Measurements from ENCODE around the gene SLC10A4. TPM values are rescaled to one million over a fixed set of nuclear protein-coding genes. Genes with fewer than 3 reads are reported as not detected.

The SLC10A4 gene
- total and polyA plus RNA-seq, 4 donors = 0.16 to 1.9 (median 0.21) TPM; not detected in 1

- H3K27ac ChIP-seq (ENCODE audit: low read depth in 1 of 2, low read length in 1 of 2) = no peak overlapping the region
- H3K4me1 ChIP-seq (ENCODE audit: control insufficient read depth in 5 of 5, insufficient read depth in 5 of 5, low read length in 5 of 5) = no peaks in the 10 kb centered on the region
- no peak overlapping the region for H3K4me3 ChIP-seq
- 94% methylated on average over 2 of the region's 2 CpGs for WGBS, 2 donors
- H3K36me3 ChIP-seq (ENCODE audit: control insufficient read depth in 4 of 4, insufficient read depth in 4 of 4, low read length in 4 of 4) = no peaks in the 10 kb centered on the region
- no peaks in the 10 kb centered on the region for H3K9me3 ChIP-seq (ENCODE audit: control insufficient read depth in 4 of 4, insufficient read depth in 3 of 4, low read length in 3 of 4)
- no peak overlapping the region for H3K9ac ChIP-seq (ENCODE audit: insufficient read depth in 1 of 2, low read length in 2 of 2)
- DNase-seq (no peak), ATAC-seq (ENCODE audit: insufficient read depth, low FRiP score) (no peak)
- no peaks in the 10 kb centered on the region for H3K27me3 ChIP-seq (ENCODE audit: control insufficient read depth in 3 of 3, insufficient read depth in 3 of 3, low read length in 2 of 3)
- TF ChIP-seq CTCF (IDR thresholded peaks at IDR 0.05; ENCODE audit: control extremely low read depth, extremely low read depth) = no peak
Measured at GRCh38 chr4:48454591-48454990, 28.6 kb upstream of the SLC10A4 start.

DNA sequence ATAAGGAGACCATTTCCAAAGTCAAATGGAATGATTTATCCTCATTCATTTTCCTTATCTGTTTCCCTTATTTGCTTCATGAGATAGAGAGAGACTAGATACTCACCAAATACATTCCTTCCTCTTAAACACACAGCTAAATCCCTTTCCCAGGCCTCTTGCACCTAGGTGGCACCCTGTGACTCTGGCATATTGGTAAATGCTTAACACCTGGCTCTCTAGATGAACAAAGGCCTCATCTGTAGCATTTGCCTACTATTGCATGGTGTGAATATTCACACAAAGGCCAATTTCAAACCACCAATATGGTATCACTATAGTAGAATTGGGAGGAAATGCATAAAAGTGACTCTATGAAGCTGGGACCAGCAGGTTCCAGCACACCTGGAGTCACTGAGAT is 22.1 kb upstream of the SLC10A4 start:
- H3K27me3 ChIP-seq (ENCODE audit: control insufficient read depth in 3 of 3, insufficient read depth in 3 of 3, low read length in 2 of 3) = no peaks in the 10 kb centered on the region
- no peaks in the 10 kb centered on the region for H3K4me1 ChIP-seq (ENCODE audit: control insufficient read depth in 5 of 5, insufficient read depth in 5 of 5, low read length in 5 of 5)
- H3K9ac ChIP-seq (ENCODE audit: insufficient read depth in 1 of 2, low read length in 2 of 2) = no peak overlapping the region
- no peak for TF ChIP-seq CTCF (IDR thresholded peaks at IDR 0.05; ENCODE audit: control extremely low read depth, extremely low read depth)
- DNase-seq = no peak
- no peak overlapping the region for H3K27ac ChIP-seq (ENCODE audit: low read depth in 1 of 2, low read length in 1 of 2)
- H3K4me3 ChIP-seq = no peak overlapping the region
- H3K36me3 ChIP-seq (ENCODE audit: control insufficient read depth in 4 of 4, insufficient read depth in 4 of 4, low read length in 4 of 4) = no peaks in the 10 kb centered on the region
- ATAC-seq (ENCODE audit: insufficient read depth, low FRiP score) = no peak
- peaks cover 0 to 4% (median under 1%) of the 10 kb centered on the region in 4 donors for H3K9me3 ChIP-seq (ENCODE audit: control insufficient read depth in 4 of 4, insufficient read depth in 3 of 4, low read length in 3 of 4)

- TF ChIP-seq CTCF (IDR thresholded peaks at IDR 0.05; ENCODE audit: control extremely low read depth, extremely low read depth) = no peak
- 58 to 64% methylated on average over 5 of the region's 5 CpGs for WGBS, 2 donors
- H3K27me3 ChIP-seq (ENCODE audit: control insufficient read depth in 3 of 3, insufficient read depth in 3 of 3, low read length in 2 of 3) = no peaks in the 10 kb centered on the region
- ATAC-seq (ENCODE audit: insufficient read depth, low FRiP score) (no peak), DNase-seq (peak in 2 of 3 donors; percentile 9 to 41)
- peaks cover 0 to 4% (median under 1%) of the 10 kb centered on the region in 4 donors for H3K9me3 ChIP-seq (ENCODE audit: control insufficient read depth in 4 of 4, insufficient read depth in 3 of 4, low read length in 3 of 4)
- H3K4me1 ChIP-seq (ENCODE audit: control insufficient read depth in 5 of 5, insufficient read depth in 5 of 5, low read length in 5 of 5) = no peaks in the 10 kb centered on the region
- no peak overlapping the region for H3K9ac ChIP-seq (ENCODE audit: insufficient read depth in 1 of 2, low read length in 2 of 2)
- no peaks in the 10 kb centered on the region for H3K36me3 ChIP-seq (ENCODE audit: control insufficient read depth in 4 of 4, insufficient read depth in 4 of 4, low read length in 4 of 4)
- no peak overlapping the region for H3K27ac ChIP-seq (ENCODE audit: low read depth in 1 of 2, low read length in 1 of 2)
- H3K4me3 ChIP-seq = no peak overlapping the region
Measured at GRCh38 chr4:48462363-48462762, 20.8 kb upstream of the SLC10A4 start.

- H3K9me3 ChIP-seq (ENCODE audit: control insufficient read depth in 4 of 4, insufficient read depth in 3 of 4, low read length in 3 of 4) = peaks cover 0 to 4% (median under 1%) of the 10 kb centered on the region in 4 donors
- DNase-seq (no peak), ATAC-seq (ENCODE audit: insufficient read depth, low FRiP score) (no peak)
- 69 to 85% methylated on average over 2 of the region's 2 CpGs for WGBS, 2 donors
- H3K36me3 ChIP-seq (ENCODE audit: control insufficient read depth in 4 of 4, insufficient read depth in 4 of 4, low read length in 4 of 4) = no peaks in the 10 kb centered on the region
- H3K4me3 ChIP-seq = no peak overlapping the region
- no peak overlapping the region for H3K9ac ChIP-seq (ENCODE audit: insufficient read depth in 1 of 2, low read length in 2 of 2)
- H3K27me3 ChIP-seq (ENCODE audit: control insufficient read depth in 3 of 3, insufficient read depth in 3 of 3, low read length in 2 of 3) = no peaks in the 10 kb centered on the region
- H3K4me1 ChIP-seq (ENCODE audit: control insufficient read depth in 5 of 5, insufficient read depth in 5 of 5, low read length in 5 of 5) = no peaks in the 10 kb centered on the region
- no peak for TF ChIP-seq CTCF (IDR thresholded peaks at IDR 0.05; ENCODE audit: control extremely low read depth, extremely low read depth)
- no peak overlapping the region for H3K27ac ChIP-seq (ENCODE audit: low read depth in 1 of 2, low read length in 1 of 2)
Measured at GRCh38 chr4:48467442-48467841, 15.7 kb upstream of the SLC10A4 start.
